Pulmonary artery endothelial cell (primary cell): ENCODE measurements around the gene CFAP251. TPM values are rescaled to one million over a fixed set of nuclear protein-coding genes. Genes with fewer than 3 reads are reported as not detected.

Source experiments
- DNase-seq: peaks from one replicate; pipeline ENCODE4 v3.0.0-alpha.2; 2011; ENCODE audit warnings: low read depth, low spot score
- total RNA-seq: library from RNA; depleted of rRNA; stranded (reverse); fragments of >200 nt; gene quantifications from 2 replicates; pipeline ENCODE4 v1.2.3, GENCODE V29; 2014

The CFAP251 gene
- total RNA-seq, 1 donor from 2014 or later = 1.7 TPM

GRCh38 chr12:122051231-122051876 is 133.0 kb downstream of the CFAP251 start:
- no peak for DNase-seq

- no peak for DNase-seq
These were observed 133.9 kb downstream of the CFAP251 start for GRCh38 chr12:122052285-122052684.

Other genes with a start within 250 kb of the CFAP251 start
- gene MORN3, start 248.9 kb upstream of the CFAP251 start, total RNA-seq = 0.63 and 1.6 TPM in 2 replicates
- gene TMEM120B, start 205.8 kb upstream of the CFAP251 start, total RNA-seq = 8.6 and 9.2 TPM in 2 replicates
- gene RHOF, start 124.9 kb upstream of the CFAP251 start, total RNA-seq = 6.7 and 7.6 TPM in 2 replicates
- 1.8 and 2.5 TPM in 2 replicates for gene SETD1B, start 114.6 kb upstream of the CFAP251 start, total RNA-seq
- gene HPD, start 59.7 kb upstream of the CFAP251 start, total RNA-seq = not detected in 2 replicates
- 125 and 135 TPM in 2 replicates for gene PSMD9, start 29.8 kb upstream of the CFAP251 start, total RNA-seq
- 7.7 and 8.2 TPM in 2 replicates for gene BCL7A, start 103.3 kb downstream of the CFAP251 start, total RNA-seq
- 16.5 and 21.6 TPM in 2 replicates for gene MLXIP, start 160.2 kb downstream of the CFAP251 start, total RNA-seq